Hepatocyte (in vitro differentiated cells): ENCODE results near the gene ANKEF1. TPM values are rescaled to one million over a fixed set of nuclear protein-coding genes. Genes with fewer than 3 reads are reported as not detected.

Experiments
- DNase-seq: peaks from one replicate; pipeline ENCODE4 v3.0.0-alpha.2; 2016; ENCODE audit warnings: low spot score
- H2AFZ ChIP-seq: fragments of 200-600 bp; sonication (generic); 2 replicates; pipeline ENCODE4 v1.6.0; 2016; ENCODE audit warnings: antibody characterized with exemption, mild to moderate bottlenecking
- H3K27ac ChIP-seq: fragments of 200-600 bp; sonication (generic); 2 replicates; pipeline ENCODE4 v1.5.1; 2016; ENCODE audit warnings: mild to moderate bottlenecking
- H3K27me3 ChIP-seq: fragments of 200-600 bp; sonication (generic); 2 replicates; pipeline ENCODE4 v1.6.1; 2016
- H3K36me3 ChIP-seq: fragments of 200-600 bp; sonication (generic); replicated peaks from 2 replicates; pipeline ENCODE4 v1.5.1; 2016; ENCODE audit warnings: low read depth; ENCODE audit not compliant: insufficient read depth
- H3K4me1 ChIP-seq: fragments of 200-600 bp; sonication (generic); 2 replicates; pipeline ENCODE4 v1.5.1; 2016; ENCODE audit warnings: mild to moderate bottlenecking, moderate library complexity; ENCODE audit not compliant: insufficient read depth
- H3K4me2 ChIP-seq: fragments of 200-600 bp; sonication (generic); 2 replicates; pipeline ENCODE4 v1.6.0; 2016
- H3K4me3 ChIP-seq: fragments of 200-600 bp; sonication (generic); 2 replicates; pipeline ENCODE4 v1.5.1; 2016; ENCODE audit warnings: mild to moderate bottlenecking
- H3K79me2 ChIP-seq: fragments of 200-600 bp; sonication (generic); 2 replicates; pipeline ENCODE4 v1.6.0; 2017; ENCODE audit warnings: mild to moderate bottlenecking
- H3K9me2 ChIP-seq: fragments of 200-600 bp; sonication (generic); replicated peaks from 2 replicates; pipeline ENCODE4 v1.6.0; 2017; ENCODE audit warnings: mild to moderate bottlenecking; ENCODE audit not compliant: insufficient read depth
- H3K9me3 ChIP-seq: fragments of 200-600 bp; sonication (generic); 2 replicates; pipeline ENCODE4 v1.5.1; 2016; ENCODE audit warnings: low read depth, mild to moderate bottlenecking
- H4K20me1 ChIP-seq: fragments of 200-600 bp; sonication (generic); 2 replicates; pipeline ENCODE4 v1.6.0; 2016; ENCODE audit warnings: mild to moderate bottlenecking; ENCODE audit not compliant: insufficient read depth, poor library complexity, severe bottlenecking
- EZH2 ChIP-seq: fragments of 200-600 bp; sonication (generic); IDR thresholded peaks from 2 replicates; pipeline ENCODE4 v1.6.1; 2016; ENCODE audit warnings: antibody characterized with exemption, mild to moderate bottlenecking, borderline replicate concordance
- EZH2phosphoT487 ChIP-seq: fragments of 200-600 bp; sonication (generic); IDR thresholded peaks from one replicate; pipeline ENCODE4 v1.6.1; 2018; ENCODE audit warnings: antibody characterized with exemption, mild to moderate bottlenecking, low read depth, moderate library complexity; ENCODE audit not compliant: unreplicated experiment, severe bottlenecking
- WGBS: methylation state at CpG from one replicate; pipeline ENCODE4 v1.1.6; 2016; ENCODE audit warnings: low lambda C conversion rate; ENCODE audit errors: missing lambda C conversion rate; 5-methylcytosine and 5-hydroxymethylcytosine counted together
- polyA plus RNA-seq: library from polyadenylated mRNA; unstranded; fragments of >200 nt; fragmentation: Nextera tagmentation; extraction: Ambion mirVana; gene quantifications from 2 replicates; pipeline ENCODE4 v1.2.1, GENCODE V29; 2016
- small RNA-seq: library from RNA; depleted of rRNA; stranded (forward); fragments of <200 nt; gene quantifications from one replicate; pipeline ENCODE3, GENCODE V24; 2014
- total RNA-seq: library from RNA; depleted of rRNA; stranded (reverse); fragments of >200 nt; gene quantifications from 2 replicates; pipeline ENCODE4 v1.2.3, GENCODE V29; 2014
- TF ChIP-seq, protein P1 (sequence below): fragments of 200-600 bp; sonication (generic); IDR thresholded peaks from 2 replicates; pipeline ENCODE4 v1.5.1; 2016; ENCODE audit warnings: antibody characterized with exemption, mild to moderate bottlenecking; ENCODE audit not compliant: poor library complexity

Gene ANKEF1
- total and polyA plus RNA-seq, 2 experiments from 2014 or later = 1.2 to 4.7 TPM

DNA sequence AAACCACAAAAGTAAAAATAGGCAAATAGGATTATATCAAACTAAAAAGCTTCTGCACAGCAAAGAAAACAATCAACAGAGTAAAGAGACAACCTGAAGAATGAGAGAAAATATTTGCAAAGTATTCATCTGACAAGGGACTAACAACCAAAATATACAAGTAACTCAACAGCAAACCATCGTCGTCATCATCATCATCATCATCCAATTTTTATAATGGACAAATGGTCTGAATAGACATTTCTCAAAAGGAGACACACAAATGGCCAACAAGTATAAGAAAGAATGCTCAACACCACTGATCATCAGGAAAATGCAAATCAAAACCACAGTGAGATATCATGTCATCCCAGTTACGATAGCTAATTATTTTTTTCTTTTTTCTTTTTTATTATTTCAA, 62.0 kb downstream of the ANKEF1 start:
- H3K27me3 ChIP-seq = no peaks in the 10 kb centered on the region
- TF ChIP-seq, protein P1, sequence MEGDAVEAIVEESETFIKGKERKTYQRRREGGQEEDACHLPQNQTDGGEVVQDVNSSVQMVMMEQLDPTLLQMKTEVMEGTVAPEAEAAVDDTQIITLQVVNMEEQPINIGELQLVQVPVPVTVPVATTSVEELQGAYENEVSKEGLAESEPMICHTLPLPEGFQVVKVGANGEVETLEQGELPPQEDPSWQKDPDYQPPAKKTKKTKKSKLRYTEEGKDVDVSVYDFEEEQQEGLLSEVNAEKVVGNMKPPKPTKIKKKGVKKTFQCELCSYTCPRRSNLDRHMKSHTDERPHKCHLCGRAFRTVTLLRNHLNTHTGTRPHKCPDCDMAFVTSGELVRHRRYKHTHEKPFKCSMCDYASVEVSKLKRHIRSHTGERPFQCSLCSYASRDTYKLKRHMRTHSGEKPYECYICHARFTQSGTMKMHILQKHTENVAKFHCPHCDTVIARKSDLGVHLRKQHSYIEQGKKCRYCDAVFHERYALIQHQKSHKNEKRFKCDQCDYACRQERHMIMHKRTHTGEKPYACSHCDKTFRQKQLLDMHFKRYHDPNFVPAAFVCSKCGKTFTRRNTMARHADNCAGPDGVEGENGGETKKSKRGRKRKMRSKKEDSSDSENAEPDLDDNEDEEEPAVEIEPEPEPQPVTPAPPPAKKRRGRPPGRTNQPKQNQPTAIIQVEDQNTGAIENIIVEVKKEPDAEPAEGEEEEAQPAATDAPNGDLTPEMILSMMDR = no peak
- TF ChIP-seq EZH2 (no peak), EZH2phosphoT487 (no peak)
- H3K79me2 ChIP-seq = no peaks in the 10 kb centered on the region
- DNase-seq = no peak
- no peaks in the 10 kb centered on the region for H3K9me3 ChIP-seq
- H2AFZ ChIP-seq = no peak overlapping the region
- H3K4me1 ChIP-seq = no peaks in the 10 kb centered on the region
- H3K9me2 ChIP-seq = no peaks in the 10 kb centered on the region
- no peak overlapping the region for H3K4me3 ChIP-seq
- no peaks in the 10 kb centered on the region for H4K20me1 ChIP-seq
- H3K27ac ChIP-seq = no peak overlapping the region
- H3K4me2 ChIP-seq = no peak overlapping the region
- no peaks in the 10 kb centered on the region for H3K36me3 ChIP-seq
- 95% methylated on average over 3 of the region's 3 CpGs for WGBS

DNA sequence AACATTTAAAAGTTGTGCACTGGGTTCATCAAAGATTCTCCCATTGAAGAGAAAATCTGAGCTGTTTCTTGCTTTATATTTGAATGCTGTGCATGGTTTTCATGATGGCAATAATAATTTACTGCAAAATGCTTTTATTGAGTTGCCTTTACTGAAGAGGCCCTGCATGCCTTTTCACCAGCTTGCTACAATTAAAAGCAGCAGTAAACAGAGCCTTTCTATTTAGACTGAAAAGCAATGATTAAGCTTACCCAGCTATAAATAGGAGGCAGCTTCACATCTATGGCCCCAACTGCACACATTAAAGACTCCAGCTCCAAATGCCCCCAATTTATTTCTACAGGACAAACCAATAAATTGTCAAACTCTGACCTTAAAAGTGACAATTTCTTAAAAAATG, 70.3 kb downstream of the ANKEF1 start:
- no peak for TF ChIP-seq EZH2phosphoT487
- TF ChIP-seq, protein P1 = no peak
- no peak for TF ChIP-seq EZH2
- no peaks in the 10 kb centered on the region for H3K79me2 ChIP-seq
- H3K9me3 ChIP-seq = no peaks in the 10 kb centered on the region
- no peak overlapping the region for H2AFZ ChIP-seq
- no peaks in the 10 kb centered on the region for H4K20me1 ChIP-seq
- H3K4me2 ChIP-seq = no peak overlapping the region
- H3K9me2 ChIP-seq = no peaks in the 10 kb centered on the region
- DNase-seq = no peak
- H3K27me3 ChIP-seq = no peaks in the 10 kb centered on the region
- H3K36me3 ChIP-seq = no peaks in the 10 kb centered on the region
- no peaks in the 10 kb centered on the region for H3K4me1 ChIP-seq
- no peak overlapping the region for H3K4me3 ChIP-seq
- no peak overlapping the region for H3K27ac ChIP-seq

Small RNA genes within 50 kb of the gene (small RNA-seq; reads per million reads assigned to genes)
- gene RF00017 = not detected

Other genes starting within 250 kb of the ANKEF1 start
- 0.76 and 0.97 TPM in 2 replicates for gene PAK5, start 195.9 kb upstream of the ANKEF1 start, total RNA-seq
- gene PAK5, start 195.9 kb upstream of the ANKEF1 start, polyA plus RNA-seq = 0.56 and 0.80 TPM in 2 replicates
- gene SNAP25, start 183.8 kb downstream of the ANKEF1 start, total RNA-seq = 3.6 and 3.7 TPM in 2 replicates
- gene SNAP25, start 183.8 kb downstream of the ANKEF1 start, polyA plus RNA-seq = 5.2 TPM in 2 replicates